Stimulated activated CD8-positive, alpha-beta memory T cell treated with anti-CD3 and anti-CD28 coated beads, Interleukin-12 subunit alpha, Interleukin-12 subunit beta, amount 100 ng/mL, for 24 hours (primary cell): Measurements from ENCODE around the gene SAMD4A.
A peak's percentile ranks its signal among the peaks of the same experiment; 100 is the strongest.
"Not testable (repeated sequence)": the region's sequence is repeated elsewhere in the genome, so short reads cannot be mapped to it uniquely, and the experiment has no call there.

Experiments used
- DNase-seq: peaks from one replicate; pipeline ENCODE4 v3.0.0-alpha.2; 2020; ENCODE audit errors: extremely low read depth

SAMD4A gene

GRCh38 chr14:54801482-54801881 is 234.6 kb downstream of the SAMD4A start:
- DNase-seq, result not testable (repeated sequence)

- DNase-seq, result no peak
Observed at GRCh38 chr14:54803396-54803795, 236.5 kb downstream of the SAMD4A start.

- DNase-seq, result no peak
Observed at GRCh38 chr14:54803926-54804537, 237.1 kb downstream of the SAMD4A start.

DNA sequence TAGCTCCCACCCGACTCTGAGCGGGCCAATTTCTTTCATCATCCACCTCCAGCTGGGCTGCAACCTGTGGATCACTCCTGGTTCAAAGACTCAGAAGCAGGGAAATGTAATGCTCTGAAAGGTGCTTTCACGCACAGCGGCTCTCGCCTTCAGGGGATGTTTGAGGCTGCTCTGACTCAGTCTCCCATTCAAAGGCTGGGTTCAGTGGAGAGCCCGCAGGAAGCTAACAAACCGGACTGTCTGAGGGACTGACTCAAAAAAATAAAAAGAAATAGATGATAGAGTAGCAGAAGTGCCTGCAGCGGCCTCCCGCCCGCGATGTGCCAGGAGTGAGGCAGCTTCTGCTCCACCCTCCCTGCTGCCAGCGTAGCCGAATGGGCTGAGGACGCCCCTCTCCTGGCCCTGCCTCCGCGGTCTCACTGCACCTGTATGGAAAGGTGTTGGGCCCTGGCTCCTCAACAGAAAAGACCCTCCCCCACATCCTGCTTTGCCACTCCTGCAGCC is 237.7 kb downstream of the SAMD4A start:
- no peak for DNase-seq

DNA sequence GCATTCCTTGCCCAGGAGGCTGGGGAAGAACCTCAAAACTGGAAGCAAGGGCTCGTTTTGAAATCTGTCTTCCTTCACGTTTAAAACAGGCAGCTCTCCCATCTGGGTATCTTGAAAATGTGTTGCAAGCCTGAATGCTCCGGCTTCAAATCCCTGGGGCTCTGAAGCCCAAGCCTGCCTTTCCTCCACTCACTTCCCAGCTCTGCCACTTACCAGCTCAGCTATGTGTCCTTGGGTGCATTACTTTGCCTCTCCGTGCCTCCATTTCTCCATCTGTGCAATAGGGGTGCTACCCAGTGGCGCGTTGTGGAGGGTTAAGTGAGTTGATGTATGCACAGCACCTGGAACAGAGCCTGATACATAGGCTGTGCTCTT is 238.1 kb downstream of the SAMD4A start:
- no peak for DNase-seq

GRCh38 chr14:54805445-54806322 is 238.8 kb downstream of the SAMD4A start:
- DNase-seq, result peak; percentile 36

DNA sequence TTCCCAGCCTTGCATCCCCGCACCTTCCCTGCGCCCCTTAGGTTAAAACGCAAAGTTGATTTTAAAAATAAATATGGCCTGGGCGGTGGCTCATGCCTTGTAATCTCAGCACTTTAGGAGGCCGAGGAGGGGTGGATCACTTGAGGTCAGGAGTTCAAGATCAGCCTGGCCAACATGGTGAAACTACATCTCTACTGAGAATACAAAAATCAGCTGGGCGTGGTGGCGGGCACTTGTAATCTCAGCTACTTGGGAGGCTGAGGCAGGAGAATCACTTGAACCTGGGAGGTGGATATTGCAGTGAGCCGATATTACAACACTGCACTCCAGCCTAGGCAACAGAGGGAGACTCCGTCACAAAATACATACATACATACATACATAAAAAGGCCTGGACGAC is 239.7 kb downstream of the SAMD4A start:
- no peak for DNase-seq

DNA sequence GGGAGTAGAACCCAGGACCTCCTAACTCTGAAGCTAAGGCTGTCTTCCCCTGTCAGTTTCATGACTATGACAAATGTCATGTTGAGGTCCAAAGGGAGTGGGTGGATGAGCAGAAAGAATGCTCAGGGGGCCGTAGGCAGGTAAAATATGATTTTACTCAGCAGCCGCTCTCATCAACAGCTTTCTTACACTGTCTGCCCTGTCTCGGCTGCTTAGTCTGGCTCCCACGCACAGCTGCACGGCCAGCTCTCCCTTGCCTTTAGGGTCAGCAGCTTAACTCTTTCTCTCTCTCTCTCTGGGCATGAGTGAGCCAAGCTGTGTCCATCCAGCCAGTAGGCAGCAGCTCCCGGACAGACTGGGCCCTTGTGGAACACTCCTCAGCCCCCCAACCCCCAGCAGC is 240.5 kb downstream of the SAMD4A start:
- DNase-seq, result no peak

- no peak for DNase-seq
Observed at GRCh38 chr14:54807881-54808280, 241.0 kb downstream of the SAMD4A start.

DNA sequence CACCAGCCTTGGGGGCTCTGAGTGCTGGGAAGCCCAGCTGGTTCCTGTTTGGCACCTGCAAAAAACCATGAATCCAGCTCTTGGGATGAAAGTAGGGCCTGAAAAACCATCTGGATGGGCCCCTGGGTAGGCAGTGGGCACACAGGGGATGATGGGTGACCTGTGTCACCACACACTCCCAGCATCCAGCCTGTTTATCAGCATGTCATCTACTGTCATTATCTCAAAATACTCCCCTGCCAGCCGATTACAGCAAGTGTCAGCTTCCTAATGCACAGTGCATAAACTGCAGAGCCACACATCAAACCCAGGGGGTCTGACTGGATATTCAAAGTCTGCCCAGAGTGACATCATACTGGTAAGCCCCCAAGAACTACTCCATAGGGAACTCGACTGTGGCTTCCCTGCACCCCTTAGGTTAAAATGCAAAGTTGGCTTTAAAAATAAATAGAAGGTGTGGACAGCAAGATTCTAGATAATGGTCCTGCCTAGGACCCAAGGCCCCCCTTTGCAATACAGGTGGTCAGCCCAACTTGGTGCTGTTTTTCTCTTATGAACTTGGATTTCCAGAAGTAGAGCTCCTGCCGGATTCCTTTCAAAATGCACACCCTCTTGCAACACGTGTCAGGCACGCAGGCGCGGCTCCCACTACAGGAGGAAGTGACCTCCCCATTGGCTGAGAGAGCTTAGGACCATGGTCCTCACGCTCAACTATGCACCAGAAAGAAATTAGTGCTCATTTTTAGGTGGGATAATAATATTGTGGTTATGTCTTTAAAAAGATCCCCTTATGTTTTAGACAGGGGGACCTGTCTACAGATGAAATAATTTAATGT is 241.6 kb downstream of the SAMD4A start:
- DNase-seq, result no peak

GRCh38 chr14:54809767-54810166 is 242.8 kb downstream of the SAMD4A start:
- no peak for DNase-seq

- no peak for DNase-seq
Observed at GRCh38 chr14:54812617-54813016, 245.7 kb downstream of the SAMD4A start.

- no peak for DNase-seq
Observed at GRCh38 chr14:54813081-54813480, 246.2 kb downstream of the SAMD4A start.

DNA sequence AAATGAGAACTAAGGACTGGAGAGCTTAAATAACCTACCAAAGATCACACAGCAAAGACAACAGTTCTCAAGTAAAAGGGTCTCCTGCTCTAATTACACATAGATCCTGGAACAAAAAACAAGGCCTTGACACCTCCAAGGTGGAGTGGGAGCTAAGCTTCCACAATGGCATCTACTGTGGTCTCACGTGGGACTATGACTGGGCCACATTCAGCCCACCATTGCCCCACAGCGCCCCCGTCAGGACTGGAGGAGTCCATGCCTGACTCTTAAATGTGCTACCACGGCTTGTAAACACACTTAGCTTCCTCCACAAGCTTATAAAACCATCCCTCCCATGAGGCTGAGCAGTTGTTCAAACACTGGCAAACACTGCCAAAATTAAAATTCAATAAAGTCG is 247.1 kb downstream of the SAMD4A start:
- no peak for DNase-seq

DNA sequence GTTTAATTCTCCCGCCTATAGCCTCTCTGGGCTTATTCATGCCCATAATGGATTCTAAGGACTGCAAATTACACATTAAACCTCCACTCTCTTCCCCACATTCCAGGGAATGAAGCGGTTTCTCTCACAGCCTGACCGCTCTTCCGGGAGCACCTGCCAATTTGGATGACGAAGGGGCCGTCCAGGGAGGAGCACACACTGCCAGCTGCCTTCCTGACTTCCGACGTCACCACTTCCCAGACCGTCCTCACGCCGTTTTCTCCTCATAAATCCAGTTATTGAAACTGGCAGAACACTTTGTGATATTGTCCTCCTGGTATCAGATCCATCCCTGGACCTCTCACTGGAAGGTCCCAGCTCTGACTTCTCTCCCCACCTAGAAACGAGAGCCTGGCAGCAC is 248.1 kb downstream of the SAMD4A start:
- DNase-seq, result no peak

GRCh38 chr14:54815515-54815914 is 248.6 kb downstream of the SAMD4A start:
- DNase-seq, result no peak

- DNase-seq, result no peak
Observed at GRCh38 chr14:54816450-54816849, 249.5 kb downstream of the SAMD4A start.

- DNase-seq, result no peak
Observed at GRCh38 chr14:54817506-54817905, 250.6 kb downstream of the SAMD4A start.

DNA sequence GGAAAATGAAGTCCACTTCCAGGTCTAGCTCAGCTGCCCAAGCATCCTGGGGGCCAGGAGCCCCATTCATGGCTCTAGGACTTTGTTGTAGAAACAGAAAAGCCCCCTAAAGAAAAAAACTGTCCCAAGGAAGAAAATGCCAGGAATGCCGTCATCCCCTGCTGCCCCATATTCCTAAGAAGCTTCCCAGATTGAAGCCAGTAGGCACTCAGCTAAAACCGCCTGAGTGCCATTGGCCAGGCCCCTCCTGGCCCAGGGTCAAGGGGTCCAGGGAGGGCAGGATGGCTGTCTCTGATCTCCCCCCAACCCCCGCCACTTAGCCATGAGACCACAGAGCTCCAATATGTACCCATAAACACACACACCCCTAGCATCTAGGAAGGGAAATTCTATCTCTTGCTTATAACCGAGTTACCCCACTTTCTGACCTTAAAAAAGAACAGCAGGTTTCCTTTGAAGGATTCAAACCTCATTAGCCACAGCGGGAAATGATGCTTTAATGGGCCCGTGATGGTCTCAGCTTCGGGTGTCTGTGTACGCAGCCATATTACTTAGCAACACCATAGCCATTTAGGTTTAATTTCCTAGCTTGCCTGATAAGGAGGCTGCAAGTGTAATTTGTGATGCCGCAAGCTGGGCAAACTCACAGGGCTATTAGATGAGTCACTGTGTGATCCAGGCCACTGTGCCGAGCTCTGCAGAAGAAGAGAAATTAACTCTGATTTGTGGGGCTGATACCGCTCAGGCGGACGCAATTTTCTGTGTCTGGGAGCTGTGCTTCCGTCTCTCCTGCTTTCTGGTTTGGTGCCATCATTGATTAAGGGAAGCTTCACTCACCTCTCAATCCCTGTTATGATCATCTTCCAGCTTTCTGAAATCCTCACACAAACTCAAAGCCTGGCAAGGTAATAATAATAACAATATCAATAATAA is 251.5 kb downstream of the SAMD4A start:
- DNase-seq, result no peak

GRCh38 chr14:54822685-54823084 is 255.8 kb downstream of the SAMD4A start:
- DNase-seq, result no peak
